Stimulated activated CD4-positive, alpha-beta T cell treated with anti-CD3 and anti-CD28 coated beads, Interleukin-15, amount 100 ng/mL, for 48 hours (primary cell): ENCODE results near the gene EBF4.

ENCODE experiments used
- DNase-seq, 2 donors: peaks; one replicate each; pipeline ENCODE4 v3.0.0-alpha.2; 2020; ENCODE audit warnings: low read depth in 2 of 2

Gene EBF4

GRCh38 chr20:2700913-2701620, 8.5 kb downstream of the EBF4 start:
- DNase-seq, result no peak

GRCh38 chr20:2701671-2702081, 9.1 kb downstream of the EBF4 start:
- DNase-seq, result no peak

GRCh38 chr20:2703716-2704475, 11.3 kb downstream of the EBF4 start:
- no peak for DNase-seq

- no peak for DNase-seq
Measured at GRCh38 chr20:2705931-2706645, 13.5 kb downstream of the EBF4 start.

GRCh38 chr20:2706688-2707352, 14.2 kb downstream of the EBF4 start:
- no peak for DNase-seq

- DNase-seq, result no peak
Measured at GRCh38 chr20:2707353-2708072, 14.9 kb downstream of the EBF4 start.

- no peak for DNase-seq
Measured at GRCh38 chr20:2708073-2708415, 15.5 kb downstream of the EBF4 start.

- no peak for DNase-seq
Measured at GRCh38 chr20:2708665-2709064, 16.1 kb downstream of the EBF4 start.

GRCh38 chr20:2709205-2709981, 16.8 kb downstream of the EBF4 start:
- DNase-seq, result no peak

- DNase-seq, result no peak
Measured at GRCh38 chr20:2713285-2713684, 20.7 kb downstream of the EBF4 start.

- DNase-seq, result no peak
Measured at GRCh38 chr20:2729251-2729713, 36.7 kb downstream of the EBF4 start.

- DNase-seq, result no peak
Measured at GRCh38 chr20:2729791-2730190, 37.2 kb downstream of the EBF4 start.

- no peak for DNase-seq
Measured at GRCh38 chr20:2734899-2735298, 42.3 kb downstream of the EBF4 start.

GRCh38 chr20:2736441-2736840, 43.9 kb downstream of the EBF4 start:
- no peak for DNase-seq

- DNase-seq, result no peak
Measured at GRCh38 chr20:2738331-2739041, 45.9 kb downstream of the EBF4 start.

GRCh38 chr20:2739042-2739398, 46.4 kb downstream of the EBF4 start:
- DNase-seq, result no peak

GRCh38 chr20:2740702-2741101, 48.1 kb downstream of the EBF4 start:
- DNase-seq, result no peak

- no peak for DNase-seq
Measured at GRCh38 chr20:2741463-2741862, 48.9 kb downstream of the EBF4 start.

- DNase-seq, result no peak
Measured at GRCh38 chr20:2741881-2742280, 49.3 kb downstream of the EBF4 start.

GRCh38 chr20:2742431-2742830, 49.9 kb downstream of the EBF4 start:
- DNase-seq, result no peak
